HG02571 (cell line): ENCODE measurements around the gene KLHDC3.
"Not testable (repeated sequence)": the region's sequence is repeated elsewhere in the genome, so short reads cannot be mapped to it uniquely, and the experiment has no call there.

Source experiments
- ATAC-seq: cut with Tn5 transposase; IDR thresholded peaks from one replicate; pipeline ENCODE4 v1.9.1; 2021; ENCODE audit warnings: mild to moderate bottlenecking, moderate library complexity; ENCODE audit not compliant: unreplicated experiment

KLHDC3 gene

GRCh38 chr6:42987533-42988451 is 26.3 kb upstream of the KLHDC3 start:
- no peak for ATAC-seq

- no peak for ATAC-seq
Observed at GRCh38 chr6:42988486-42989020, 25.5 kb upstream of the KLHDC3 start.

GRCh38 chr6:42989923-42990322 is 24.1 kb upstream of the KLHDC3 start:
- ATAC-seq: no peak

- ATAC-seq: no peak
Observed at GRCh38 chr6:42993445-42993844, 20.6 kb upstream of the KLHDC3 start.

GRCh38 chr6:42996513-42996912 is 17.5 kb upstream of the KLHDC3 start:
- ATAC-seq: no peak

- ATAC-seq: not testable (repeated sequence)
Observed at GRCh38 chr6:42998205-42998604, 15.8 kb upstream of the KLHDC3 start.

GRCh38 chr6:43001843-43002242 is 12.2 kb upstream of the KLHDC3 start:
- no peak for ATAC-seq

GRCh38 chr6:43005844-43006243 is 8.2 kb upstream of the KLHDC3 start:
- ATAC-seq: no peak

- no peak for ATAC-seq
Observed at GRCh38 chr6:43006251-43006650, 7.8 kb upstream of the KLHDC3 start.

GRCh38 chr6:43007126-43007525 is 6.9 kb upstream of the KLHDC3 start:
- no peak for ATAC-seq

- ATAC-seq: no peak
Observed at GRCh38 chr6:43009124-43009523, 4.9 kb upstream of the KLHDC3 start.

- ATAC-seq: no peak
Observed at GRCh38 chr6:43011207-43011606, 2.8 kb upstream of the KLHDC3 start.

GRCh38 chr6:43012364-43012763 is 1.7 kb upstream of the KLHDC3 start:
- ATAC-seq: no peak

GRCh38 chr6:43013097-43013842 is 779 bp upstream of the KLHDC3 start:
- ATAC-seq: no peak

- no peak for ATAC-seq
Observed at GRCh38 chr6:43014434-43014909, 423 bp downstream of the KLHDC3 start.

- ATAC-seq: no peak
Observed at GRCh38 chr6:43016176-43016942, 2.3 kb downstream of the KLHDC3 start.

- ATAC-seq: no peak
Observed at GRCh38 chr6:43016943-43017334, 2.9 kb downstream of the KLHDC3 start.

GRCh38 chr6:43019152-43019551 is 5.1 kb downstream of the KLHDC3 start:
- ATAC-seq: no peak

- ATAC-seq: no peak
Observed at GRCh38 chr6:43020052-43020705, 6.1 kb downstream of the KLHDC3 start.

GRCh38 chr6:43020847-43021246 is 6.8 kb downstream of the KLHDC3 start:
- ATAC-seq: no peak
